B cell (primary cell): ENCODE results near the gene SKP2. TPM values are rescaled to one million over a fixed set of nuclear protein-coding genes. Genes with fewer than 3 reads are reported as not detected.

ENCODE experiments used
- ATAC-seq: fragments of 200-7000 bp; cut with Tn5 transposase; one replicate; pipeline ENCODE4 v1.10.0; 2021; ENCODE audit warnings: low read depth, mild to moderate bottlenecking, moderate number of reproducible peaks, moderate library complexity
- CTCF ChIA-PET: fragments of 350-600 bp; sonication (Branson Sonifier 250); formaldehyde crosslinking; loops from one replicate; lab custom pipeline; 2021; ENCODE audit warnings: antibody characterized with exemption, inconsistent platforms; lab: Charles Lee
- POLR2A ChIA-PET: fragments of 350-600 bp; sonication (Branson Sonifier 250); formaldehyde crosslinking; loops from one replicate; lab custom pipeline; 2021; ENCODE audit warnings: antibody characterized with exemption; lab: Charles Lee
- DNase-seq: peaks from one replicate; pipeline ENCODE4 v3.0.0; 2013
- H2AFZ ChIP-seq: 2 replicates; pipeline ENCODE4 v1.6.1; 2012; ENCODE audit warnings: mild to moderate bottlenecking, low read depth, low read length; ENCODE audit not compliant: insufficient read depth, poor library complexity, severe bottlenecking
- H3K27ac ChIP-seq, 2 donors: 1 replicate in 1 of 2; 2 replicates in 1 of 2; pipeline ENCODE4 v1.5.1; 2012 to 2013; ENCODE audit warnings: low read length in 2 of 2, mild to moderate bottlenecking in 2 of 2, moderate library complexity in 1 of 2
- H3K27me3 ChIP-seq, 4 experiments: fragments of 200-600 bp in 1 of 4; sonication (generic) in 1 of 4; replicated peaks in 1 of 4; 1 replicate in 2 of 4; 2 replicates in 2 of 4; pipeline versions ENCODE4 v1.6.1 to v1.7.0; 2013 to 2016; ENCODE audit warnings: low read length in 3 of 4, mild to moderate bottlenecking in 2 of 4, mixed read lengths in 1 of 4, moderate library complexity in 1 of 4; ENCODE audit not compliant: insufficient read depth in 4 of 4, control insufficient read depth in 3 of 4; ENCODE audit errors: control extremely low read depth in 1 of 4
- H3K36me3 ChIP-seq, 2 experiments: replicated peaks in 1 of 2; 1 replicate in 1 of 2; 2 replicates in 1 of 2; pipeline versions ENCODE4 v1.6.1 to v1.7.1; 2013; ENCODE audit warnings: low read length in 1 of 2; ENCODE audit not compliant: insufficient read depth in 2 of 2, control insufficient read depth in 1 of 2; ENCODE audit errors: control extremely low read depth in 1 of 2, extremely low read depth in 1 of 2
- H3K4me1 ChIP-seq, 2 donors: fragments of 200-600 bp in 1 of 2; sonication (generic) in 1 of 2; 1 replicate in 1 of 2; 2 replicates in 1 of 2; pipeline versions ENCODE4 v1.5.1 to v1.6.1; 2013 to 2017; ENCODE audit warnings: low read length in 2 of 2; ENCODE audit not compliant: control insufficient read depth in 2 of 2, insufficient read depth in 2 of 2
- H3K4me2 ChIP-seq: replicated peaks from 2 replicates; pipeline ENCODE3; 2012; ENCODE audit warnings: mild to moderate bottlenecking, low read depth, low read length; ENCODE audit not compliant: poor library complexity, severe bottlenecking
- H3K4me3 ChIP-seq, 5 experiments: fragments of 200-600 bp in 1 of 5; sonication (generic) in 1 of 5; 1 replicate in 3 of 5; 2 replicates in 2 of 5; pipeline versions ENCODE4 v1.5.1 to v1.7.0; 2011 to 2016; ENCODE audit warnings: low read length in 4 of 5, mild to moderate bottlenecking in 4 of 5, low read depth in 2 of 5, control low read depth in 1 of 5, moderate library complexity in 1 of 5; ENCODE audit not compliant: insufficient read depth in 1 of 5; ENCODE audit errors: control extremely low read depth in 1 of 5, extremely low read depth in 1 of 5
- H3K79me2 ChIP-seq: fragments of 200-600 bp; sonication (generic); one replicate; pipeline ENCODE4 v1.6.0; 2016; ENCODE audit warnings: low read length; ENCODE audit not compliant: control insufficient read depth, insufficient read depth
- H3K9ac ChIP-seq: fragments of 200-600 bp; sonication (generic); 2 replicates; pipeline ENCODE4 v1.6.1; 2017; ENCODE audit warnings: mild to moderate bottlenecking, low read length, moderate library complexity
- H3K9me3 ChIP-seq, 3 donors: one replicate each; pipeline versions ENCODE4 v1.6.1 to v1.7.1; 2013; ENCODE audit warnings: low read length in 2 of 3; ENCODE audit not compliant: control insufficient read depth in 2 of 3, insufficient read depth in 1 of 3; ENCODE audit errors: control extremely low read depth in 1 of 3
- H4K20me1 ChIP-seq: 2 replicates; pipeline ENCODE4 v1.6.0; 2012; ENCODE audit warnings: mild to moderate bottlenecking, low read length; ENCODE audit not compliant: insufficient read depth, control insufficient read depth, poor library complexity, severe bottlenecking
- H3K27ac Mint-ChIP-seq: one replicate; pipeline ENCODE4 v1.8.0; 2021; ENCODE audit warnings: mixed read lengths
- H3K27me3 Mint-ChIP-seq: one replicate; pipeline ENCODE4 v1.8.0; 2021; ENCODE audit warnings: mixed read lengths
- H3K4me1 Mint-ChIP-seq: one replicate; pipeline ENCODE4 v1.8.0; 2021; ENCODE audit warnings: mixed read lengths
- H3K4me3 Mint-ChIP-seq: one replicate; pipeline ENCODE4 v1.8.0; 2021; ENCODE audit warnings: mixed read lengths
- H3K9me3 Mint-ChIP-seq: one replicate; pipeline ENCODE4 v1.8.0; 2022; ENCODE audit warnings: mixed read lengths; ENCODE audit not compliant: insufficient read depth
- EZH2 ChIP-seq: IDR thresholded peaks from 2 replicates; pipeline ENCODE4 v1.6.1; 2012; ENCODE audit warnings: borderline replicate concordance, low read depth, mild to moderate bottlenecking, moderate library complexity, low read length; ENCODE audit not compliant: insufficient read depth, poor library complexity, severe bottlenecking
- WGBS: methylation state at CpG from one replicate; pipeline ENCODE4 v1.1.5; 2013; ENCODE audit warnings: missing lambda C conversion rate; ENCODE audit not compliant: insufficient coverage; 5-methylcytosine and 5-hydroxymethylcytosine counted together
- intact Hi-C: fragments of 100-400 bp; cut with micrococcal nuclease; formaldehyde crosslinking; loops from one replicate; pipeline ENCODE4 v1.10.0; 2022
- polyA plus RNA-seq: library from polyadenylated mRNA; depleted of rRNA; stranded (reverse); fragments of >200 nt; gene quantifications from 2 replicates; pipeline ENCODE4 v1.2.3, GENCODE V29; 2012
- total RNA-seq, 2 donors: library from RNA; stranded (reverse); fragments of 120-200 nt in 1 of 2; gene quantifications; 1 replicate in 1 of 2; 2 replicates in 1 of 2; pipeline versions ENCODE4 v1.2.3 to v1.2.4, GENCODE V29; 2013 to 2022
- TF ChIP-seq, protein P1 (sequence below): fragments of 200-600 bp; IDR thresholded peaks from one replicate; pipeline ENCODE4 v1.8.0; 2022; ENCODE audit warnings: antibody characterized with exemption, mild to moderate bottlenecking

The SKP2 gene
- total and polyA plus RNA-seq, 2 donors (not counting 1 experiment from before 2014, with no cell fraction given): 26.7 to 27.1 TPM

DNA sequence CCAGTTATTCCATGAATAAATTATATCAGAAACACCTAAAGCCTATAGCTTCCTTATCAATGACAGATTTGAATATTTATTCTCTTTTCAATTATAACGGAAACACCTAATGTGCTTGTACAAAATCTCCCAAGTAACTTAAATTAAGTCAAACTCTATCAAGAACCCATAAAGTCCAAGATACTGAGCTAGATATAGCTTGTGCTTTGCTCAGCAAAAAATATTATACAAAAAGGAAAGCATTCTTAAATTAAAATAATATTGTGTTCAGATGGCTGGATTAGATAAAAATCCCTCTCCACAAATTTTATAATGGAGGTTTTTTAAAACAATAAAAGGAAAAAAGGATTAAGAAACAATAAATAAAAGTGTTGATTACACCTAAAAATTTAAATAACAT, 66.1 kb downstream of the SKP2 start:
- Histone ChIP-seq H3K36me3 (peaks cover 0 to 22% of the 10 kb centered on the region in 2 experiments), H3K27me3 (no peaks in the 10 kb centered on the region), H3K4me1 (no peaks in the 10 kb centered on the region), H3K27ac (no peak overlapping the region), H2AFZ (no peak overlapping the region), H3K9ac (no peak overlapping the region), H3K9me3 (no peaks in the 10 kb centered on the region), H3K79me2 (no peaks in the 10 kb centered on the region), H3K4me3 (no peak overlapping the region), H3K4me2 (no peak overlapping the region), H4K20me1 (no peaks in the 10 kb centered on the region)
- H3K27me3 Mint-ChIP-seq: no peaks in the 10 kb centered on the region
- ATAC-seq: no peak
- DNase-seq: no peak
- no peak overlapping the region for H3K4me3 Mint-ChIP-seq
- H3K27ac Mint-ChIP-seq: no peak overlapping the region
- ChIA-PET POLR2A (no interaction called here), CTCF (interaction anchor here (0.9 to 1.7 kb wide), 2 partner anchors 11 to 728 kb away, joined by 3 read pairs; no protein-coding TSS in a partner anchor)
- H3K9me3 Mint-ChIP-seq: no peaks in the 10 kb centered on the region
- intact Hi-C loops: no loop called here
- WGBS: no CpG with 5 or more reads among the region's 1 CpG
- peaks cover 5% of the 10 kb centered on the region for H3K4me1 Mint-ChIP-seq
- TF ChIP-seq, protein P1, sequence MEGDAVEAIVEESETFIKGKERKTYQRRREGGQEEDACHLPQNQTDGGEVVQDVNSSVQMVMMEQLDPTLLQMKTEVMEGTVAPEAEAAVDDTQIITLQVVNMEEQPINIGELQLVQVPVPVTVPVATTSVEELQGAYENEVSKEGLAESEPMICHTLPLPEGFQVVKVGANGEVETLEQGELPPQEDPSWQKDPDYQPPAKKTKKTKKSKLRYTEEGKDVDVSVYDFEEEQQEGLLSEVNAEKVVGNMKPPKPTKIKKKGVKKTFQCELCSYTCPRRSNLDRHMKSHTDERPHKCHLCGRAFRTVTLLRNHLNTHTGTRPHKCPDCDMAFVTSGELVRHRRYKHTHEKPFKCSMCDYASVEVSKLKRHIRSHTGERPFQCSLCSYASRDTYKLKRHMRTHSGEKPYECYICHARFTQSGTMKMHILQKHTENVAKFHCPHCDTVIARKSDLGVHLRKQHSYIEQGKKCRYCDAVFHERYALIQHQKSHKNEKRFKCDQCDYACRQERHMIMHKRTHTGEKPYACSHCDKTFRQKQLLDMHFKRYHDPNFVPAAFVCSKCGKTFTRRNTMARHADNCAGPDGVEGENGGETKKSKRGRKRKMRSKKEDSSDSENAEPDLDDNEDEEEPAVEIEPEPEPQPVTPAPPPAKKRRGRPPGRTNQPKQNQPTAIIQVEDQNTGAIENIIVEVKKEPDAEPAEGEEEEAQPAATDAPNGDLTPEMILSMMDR: no peak
- no peak for TF ChIP-seq EZH2

DNA sequence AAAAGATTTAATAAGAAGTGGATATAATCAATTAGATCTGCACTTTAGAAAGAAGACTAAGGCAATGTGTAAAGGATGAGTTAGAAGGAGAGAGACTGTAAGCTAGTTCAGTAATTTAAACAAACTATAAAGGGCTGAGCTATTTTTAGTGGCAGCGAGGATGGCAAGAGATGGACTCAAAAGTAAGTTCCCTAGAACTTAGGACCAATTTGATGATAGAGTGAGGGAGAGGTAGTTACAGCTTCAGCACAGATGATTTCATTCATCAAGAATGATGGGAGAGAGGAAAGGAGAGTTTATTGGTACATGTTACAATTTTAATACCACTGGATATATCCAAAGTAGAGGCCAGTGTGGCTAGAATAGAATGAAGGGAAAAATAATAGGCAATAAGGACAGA, 70.7 kb downstream of the SKP2 start:
- Histone ChIP-seq H3K27me3 (no peaks in the 10 kb centered on the region), H3K27ac (no peak overlapping the region), H3K79me2 (no peaks in the 10 kb centered on the region), H3K4me2 (no peak overlapping the region), H2AFZ (no peak overlapping the region), H3K4me3 (no peak overlapping the region), H3K36me3 (peaks cover 0 to 32% of the 10 kb centered on the region in 2 experiments), H3K9me3 (no peaks in the 10 kb centered on the region), H3K4me1 (no peaks in the 10 kb centered on the region), H3K9ac (no peak overlapping the region), H4K20me1 (no peaks in the 10 kb centered on the region)
- Mint-ChIP-seq H3K27me3 (no peaks in the 10 kb centered on the region), H3K4me1 (no peaks in the 10 kb centered on the region), H3K27ac (no peak overlapping the region), H3K9me3 (no peaks in the 10 kb centered on the region), H3K4me3 (no peak overlapping the region)
- no peak for ATAC-seq
- no peak for DNase-seq
- intact Hi-C loops: no loop called here
- POLR2A ChIA-PET: no interaction called here
- CTCF ChIA-PET: no interaction called here
- no peak for TF ChIP-seq EZH2
- TF ChIP-seq, protein P1: no peak
- WGBS: 100% methylated on average over 1 of the region's 1 CpG
